ENCODE results near the gene GLT8D1.

- TF ChIP-seq CTCF (IDR thresholded peaks at IDR 0.05), result no peak
- TF ChIP-seq CBX8 (IDR thresholded peaks at IDR 0.05), result no peak
- no peak for TF ChIP-seq MAZ (IDR thresholded peaks at IDR 0.05; ENCODE audit: borderline replicate concordance, low read depth, low read length)
- no peak for TF ChIP-seq RAD21 (conservative IDR thresholded peaks at IDR 0.05 in 1 of 2, IDR thresholded peaks at IDR 0.05 in 1 of 2)
- TF ChIP-seq POLR2A (IDR thresholded peaks at IDR 0.05; ENCODE audit: low read length), result no peak
- no peak for TF ChIP-seq CHD4 (IDR thresholded peaks at IDR 0.05; ENCODE audit: borderline replicate concordance)
- TF ChIP-seq TP53 (CRISPR knock-in tag; IDR thresholded peaks at IDR 0.05), result no peak
Measured at GRCh38 chr3:52703341-52703740, 2.2 kb downstream of the GLT8D1 start.

Measured in A549 (cell line).